Endodermal cell (in vitro differentiated cells): Measurements from ENCODE around the gene AFF1. TPM values are rescaled to one million over a fixed set of nuclear protein-coding genes. Genes with fewer than 3 reads are reported as not detected.
"Not testable (repeated sequence)": the region's sequence is repeated elsewhere in the genome, so short reads cannot be mapped to it uniquely, and the experiment has no call there.

Experiments used
- DNase-seq: peaks from one replicate; pipeline ENCODE4 v3.0.0-alpha.2; 2017
- H3K27ac ChIP-seq: 2 replicates; pipeline ENCODE4 v1.5.1; 2013; ENCODE audit warnings: mild to moderate bottlenecking, low read depth, low read length, moderate library complexity
- H3K27me3 ChIP-seq: 2 replicates; pipeline ENCODE4 v1.6.1; 2013; ENCODE audit warnings: mild to moderate bottlenecking, low read length, moderate library complexity; ENCODE audit not compliant: insufficient read depth, control insufficient read depth, poor library complexity, severe bottlenecking
- H3K36me3 ChIP-seq: 2 replicates; pipeline ENCODE4 v1.7.0; 2013; ENCODE audit warnings: mild to moderate bottlenecking, low read length, moderate library complexity; ENCODE audit not compliant: control insufficient read depth, insufficient read depth
- H3K4me1 ChIP-seq: one replicate; pipeline ENCODE4 v1.7.0; 2013; ENCODE audit warnings: low read length; ENCODE audit not compliant: control insufficient read depth, insufficient read depth
- H3K4me3 ChIP-seq: 2 replicates; pipeline ENCODE4 v1.5.1; 2013; ENCODE audit warnings: mild to moderate bottlenecking, low read length, moderate library complexity
- H3K9ac ChIP-seq: 2 replicates; pipeline ENCODE4 v1.6.1; 2013; ENCODE audit warnings: mild to moderate bottlenecking, low read length, moderate library complexity; ENCODE audit not compliant: poor library complexity, severe bottlenecking; ENCODE audit errors: extremely low read depth
- H3K9me3 ChIP-seq: 2 replicates; pipeline ENCODE4 v1.6.1; 2013; ENCODE audit warnings: mild to moderate bottlenecking, low read length, moderate library complexity; ENCODE audit not compliant: control insufficient read depth
- H3K27ac Mint-ChIP-seq: 2 replicates; pipeline ENCODE4 v1.8.0; 2020; ENCODE audit warnings: mixed read lengths
- H3K27me3 Mint-ChIP-seq: 2 replicates; pipeline ENCODE4 v1.8.0; 2021; ENCODE audit warnings: mild to moderate bottlenecking, mixed read lengths; ENCODE audit not compliant: insufficient read depth
- H3K36me3 Mint-ChIP-seq: 2 replicates; pipeline ENCODE4 v1.8.0; 2020; ENCODE audit warnings: low read depth, mixed read lengths
- H3K4me1 Mint-ChIP-seq: 2 replicates; pipeline ENCODE4 v1.8.0; 2020; ENCODE audit warnings: mixed read lengths
- H3K4me3 Mint-ChIP-seq: 2 replicates; pipeline ENCODE4 v1.8.0; 2020; ENCODE audit warnings: mild to moderate bottlenecking, moderate library complexity, mixed read lengths
- H3K9me3 Mint-ChIP-seq: 2 replicates; pipeline ENCODE4 v1.8.0; 2020; ENCODE audit warnings: mild to moderate bottlenecking, mixed read lengths
- CTCF ChIP-seq: fragments of 200-600 bp; sonication (generic); conservative IDR thresholded peaks from 2 replicates; pipeline ENCODE4 v1.5.0; 2021; ENCODE audit warnings: antibody characterized with exemption, mild to moderate bottlenecking
- WGBS, 2 experiments: methylation state at CpG; one replicate each; pipeline versions ENCODE4 v1.1.5 to v1.1.7; 2013; ENCODE audit warnings: missing lambda C conversion rate in 2 of 2, mixed read lengths in 1 of 2; ENCODE audit not compliant: insufficient coverage in 1 of 2, insufficient read length in 1 of 2; 5-methylcytosine and 5-hydroxymethylcytosine counted together
- total RNA-seq, 2 donors: library from RNA; stranded (reverse); fragmentation: NEBNext Ultra II Directional in 1 of 2; extraction: Animal tissue kit (Norgen Biotek cat#: 25700) in 1 of 2; gene quantifications; 2 replicates in 1 of 2; 3 replicates in 1 of 2; pipeline ENCODE4 v1.2.1, GENCODE V29; 2021

Gene AFF1
- total RNA-seq, 2 donors from 2014 or later, result 134 to 171 TPM

DNA sequence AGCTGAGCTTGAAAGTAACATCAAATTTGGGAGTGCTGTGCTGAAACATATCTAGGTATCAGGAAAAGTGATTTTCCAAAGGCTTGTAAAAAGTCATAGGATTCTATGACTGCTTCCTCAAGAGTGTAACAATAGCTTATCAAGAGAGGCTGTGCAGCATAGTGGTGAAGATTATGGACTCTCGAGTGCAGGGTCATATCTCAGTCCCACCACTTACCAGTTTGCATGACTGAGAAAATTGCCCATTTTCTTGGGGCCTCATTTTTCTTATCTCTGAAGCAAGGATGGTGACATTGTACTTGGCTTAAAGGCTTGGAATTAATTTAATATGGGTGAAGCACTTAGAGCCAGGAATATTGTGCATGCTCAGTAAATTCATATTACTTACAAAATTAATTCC is 57.2 kb downstream of the AFF1 start:
- H3K4me3 ChIP-seq, result no peak overlapping the region
- no peak for DNase-seq
- no peaks in the 10 kb centered on the region for H3K9me3 ChIP-seq
- no peaks in the 10 kb centered on the region for H3K27me3 ChIP-seq
- TF ChIP-seq CTCF, result no peak
- no peak overlapping the region for H3K27ac Mint-ChIP-seq
- no peaks in the 10 kb centered on the region for H3K4me1 ChIP-seq
- H3K4me1 Mint-ChIP-seq, result peaks cover 24% of the 10 kb centered on the region
- H3K9ac ChIP-seq, result no peak overlapping the region
- H3K36me3 ChIP-seq, result no peaks in the 10 kb centered on the region
- H3K36me3 Mint-ChIP-seq, result peaks cover 37% of the 10 kb centered on the region
- H3K9me3 Mint-ChIP-seq, result peaks cover 14% of the 10 kb centered on the region
- 83 to 86% methylated on average over 1 of the region's 1 CpG for WGBS, 2 experiments
- H3K27me3 Mint-ChIP-seq, result no peaks in the 10 kb centered on the region
- H3K27ac ChIP-seq, result no peak overlapping the region
- no peak overlapping the region for H3K4me3 Mint-ChIP-seq

DNA sequence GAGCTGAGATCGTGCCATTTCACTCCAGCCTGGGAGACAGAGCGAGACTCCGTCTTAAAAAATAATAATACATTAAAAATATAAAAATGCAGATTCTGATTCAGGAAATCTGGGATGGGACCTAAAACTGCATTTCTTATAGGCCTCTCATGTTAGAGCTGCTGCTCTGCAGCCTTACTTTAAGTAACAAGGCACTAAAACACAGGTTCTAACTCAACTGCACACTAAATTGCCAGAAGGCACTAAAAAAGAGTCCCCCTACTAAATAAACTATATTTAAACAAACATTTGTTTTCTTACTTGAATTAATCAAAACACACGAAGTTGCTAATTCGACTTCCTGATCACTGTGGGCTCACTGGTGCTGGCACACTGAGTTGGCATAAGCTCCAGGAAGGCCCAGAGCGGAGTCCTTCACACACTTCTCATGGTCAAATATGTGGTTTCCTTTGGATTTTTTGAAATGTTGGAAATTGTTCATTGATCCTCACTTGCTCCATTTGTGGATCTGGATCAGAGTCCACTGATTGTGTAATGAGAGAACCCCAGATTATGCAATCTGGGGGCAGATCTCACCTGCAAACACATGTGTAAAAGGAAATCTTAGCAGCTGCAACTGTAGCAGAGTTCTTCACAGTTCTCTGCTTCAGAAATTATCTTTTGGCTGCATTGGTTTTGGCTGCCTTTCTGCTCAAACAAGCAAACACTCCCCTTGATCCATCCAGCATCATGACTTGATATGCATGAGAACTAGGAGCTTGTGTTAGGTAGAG is 59.3 kb downstream of the AFF1 start:
- Mint-ChIP-seq H3K27ac (peak overlapping the region; percentile 70), H3K27me3 (no peaks in the 10 kb centered on the region), H3K4me3 (no peak overlapping the region), H3K36me3 (peaks cover 20% of the 10 kb centered on the region), H3K4me1 (peaks cover 35% of the 10 kb centered on the region), H3K9me3 (peaks cover 11% of the 10 kb centered on the region)
- WGBS, 2 experiments, result 94 to 100% methylated on average over 3 of the region's 6 CpGs
- no peak for DNase-seq
- no peak for TF ChIP-seq CTCF
- Histone ChIP-seq H3K36me3 (no peaks in the 10 kb centered on the region), H3K27ac (no peak overlapping the region), H3K9me3 (no peaks in the 10 kb centered on the region), H3K27me3 (no peaks in the 10 kb centered on the region), H3K9ac (no peak overlapping the region), H3K4me3 (no peak overlapping the region), H3K4me1 (peaks cover 3% of the 10 kb centered on the region)

DNA sequence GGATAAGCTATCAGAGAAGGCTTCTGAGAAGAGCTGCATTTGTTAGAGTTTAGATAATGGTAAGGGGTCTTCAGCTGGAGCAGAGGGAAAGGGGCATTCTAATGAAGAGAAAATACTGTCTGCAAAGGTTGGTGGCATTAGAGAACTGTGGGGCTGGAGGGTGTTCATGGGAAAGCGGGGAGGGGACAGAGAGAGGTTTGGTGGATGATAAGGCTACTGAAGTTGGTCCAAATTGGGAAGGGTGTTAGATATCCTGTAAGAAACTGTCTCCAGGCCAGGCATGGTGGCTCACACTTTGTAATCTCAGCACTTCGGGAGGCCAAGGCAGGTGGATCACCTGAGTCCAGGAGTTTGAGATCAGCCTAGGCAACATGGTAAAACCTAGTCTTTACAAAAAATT is 59.9 kb downstream of the AFF1 start:
- no peak for DNase-seq
- no peak overlapping the region for H3K9ac ChIP-seq
- H3K4me1 ChIP-seq, result peaks cover 3% of the 10 kb centered on the region
- Mint-ChIP-seq H3K27ac (peak overlapping the region; percentile 70), H3K36me3 (peaks cover 14% of the 10 kb centered on the region), H3K27me3 (no peaks in the 10 kb centered on the region), H3K9me3 (peaks cover 8% of the 10 kb centered on the region), H3K4me1 (peaks cover 41% of the 10 kb centered on the region), H3K4me3 (no peak overlapping the region)
- H3K36me3 ChIP-seq, result no peaks in the 10 kb centered on the region
- no peak overlapping the region for H3K27ac ChIP-seq
- TF ChIP-seq CTCF, result no peak
- 78 to 96% methylated on average over 1 to 2 of the region's 2 CpGs for WGBS, 2 experiments
- H3K9me3 ChIP-seq, result no peaks in the 10 kb centered on the region
- no peaks in the 10 kb centered on the region for H3K27me3 ChIP-seq
- no peak overlapping the region for H3K4me3 ChIP-seq

- 74 to 96% methylated on average over 2 to 3 of the region's 6 CpGs for WGBS, 2 experiments
- not testable (repeated sequence) for H3K9ac ChIP-seq, H3K9me3 Mint-ChIP-seq, H3K4me3 Mint-ChIP-seq, H3K36me3 ChIP-seq, H3K27ac ChIP-seq, H3K27me3 ChIP-seq, H3K27me3 Mint-ChIP-seq, DNase-seq, H3K4me3 ChIP-seq, H3K36me3 Mint-ChIP-seq, H3K4me1 ChIP-seq, H3K9me3 ChIP-seq
- Mint-ChIP-seq H3K4me1 (peaks cover 54% of the 10 kb centered on the region), H3K27ac (peak overlapping the region; percentile 91)
These were observed 61.7 kb downstream of the AFF1 start for GRCh38 chr4:86996510-86996909.
